ENCODE data around the gene GALNT1.
A peak's percentile ranks its signal among the peaks of the same experiment; 100 is the strongest.

The GALNT1 gene

GRCh38 chr18:35732636-35733035, 151.1 kb downstream of the GALNT1 start:
- no peak for DNase-seq (ENCODE audit: insufficient read length, low spot score)
- no peak for FAIRE-seq
- no peak for TF ChIP-seq POLR2AphosphoS5 (IDR thresholded peaks at IDR 0.05; ENCODE audit: low read depth, low read length)
- no peak for TF ChIP-seq POU2F2 (IDR thresholded peaks at IDR 0.05; ENCODE audit: low read depth, low read length)
- no peak for TF ChIP-seq TAF1 (IDR thresholded peaks at IDR 0.05; ENCODE audit: low read depth, low read length)
- TF ChIP-seq POLR2A (IDR thresholded peaks at IDR 0.05; ENCODE audit: low read depth, low read length) = no peak
- no peak for TF ChIP-seq PAX5 (IDR thresholded peaks at IDR 0.05; ENCODE audit: insufficient read depth, low read length, severe bottlenecking)
- TF ChIP-seq SPI1 (IDR thresholded peaks at IDR 0.05; ENCODE audit: low read depth, low read length) = no peak

GRCh38 chr18:35733408-35733807, 151.9 kb downstream of the GALNT1 start:
- no peak for TF ChIP-seq POU2F2 (IDR thresholded peaks at IDR 0.05; ENCODE audit: low read depth, low read length)
- no peak for TF ChIP-seq POLR2A (IDR thresholded peaks at IDR 0.05; ENCODE audit: low read depth, low read length)
- TF ChIP-seq SPI1 (IDR thresholded peaks at IDR 0.05; ENCODE audit: low read depth, low read length) = no peak
- TF ChIP-seq PAX5 (IDR thresholded peaks at IDR 0.05; ENCODE audit: insufficient read depth, low read length, severe bottlenecking) = no peak
- TF ChIP-seq POLR2AphosphoS5 (IDR thresholded peaks at IDR 0.05; ENCODE audit: low read depth, low read length) = no peak
- TF ChIP-seq TAF1 (IDR thresholded peaks at IDR 0.05; ENCODE audit: low read depth, low read length) = no peak
- DNase-seq (ENCODE audit: insufficient read length, low spot score) (no peak), FAIRE-seq (no peak)

GRCh38 chr18:35736696-35737095, 155.2 kb downstream of the GALNT1 start:
- FAIRE-seq (no peak), DNase-seq (ENCODE audit: insufficient read length, low spot score) (no peak)
- TF ChIP-seq POLR2AphosphoS5 (IDR thresholded peaks at IDR 0.05; ENCODE audit: low read depth, low read length) (no peak), SPI1 (IDR thresholded peaks at IDR 0.05; ENCODE audit: low read depth, low read length) (no peak), PAX5 (IDR thresholded peaks at IDR 0.05; ENCODE audit: insufficient read depth, low read length, severe bottlenecking) (no peak), POLR2A (IDR thresholded peaks at IDR 0.05; ENCODE audit: low read depth, low read length) (no peak), TAF1 (IDR thresholded peaks at IDR 0.05; ENCODE audit: low read depth, low read length) (no peak), POU2F2 (IDR thresholded peaks at IDR 0.05; ENCODE audit: low read depth, low read length) (no peak)

GRCh38 chr18:35739778-35740177, 158.2 kb downstream of the GALNT1 start:
- no peak for TF ChIP-seq SPI1 (IDR thresholded peaks at IDR 0.05; ENCODE audit: low read depth, low read length)
- no peak for TF ChIP-seq POU2F2 (IDR thresholded peaks at IDR 0.05; ENCODE audit: low read depth, low read length)
- no peak for TF ChIP-seq POLR2AphosphoS5 (IDR thresholded peaks at IDR 0.05; ENCODE audit: low read depth, low read length)
- TF ChIP-seq POLR2A (IDR thresholded peaks at IDR 0.05; ENCODE audit: low read depth, low read length) = no peak
- no peak for TF ChIP-seq PAX5 (IDR thresholded peaks at IDR 0.05; ENCODE audit: insufficient read depth, low read length, severe bottlenecking)
- TF ChIP-seq TAF1 (IDR thresholded peaks at IDR 0.05; ENCODE audit: low read depth, low read length) = no peak
- DNase-seq (ENCODE audit: insufficient read length, low spot score) (no peak), FAIRE-seq (no peak)

- TF ChIP-seq POU2F2 (IDR thresholded peaks at IDR 0.05; ENCODE audit: low read depth, low read length) = no peak
- no peak for TF ChIP-seq PAX5 (IDR thresholded peaks at IDR 0.05; ENCODE audit: insufficient read depth, low read length, severe bottlenecking)
- no peak for TF ChIP-seq TAF1 (IDR thresholded peaks at IDR 0.05; ENCODE audit: low read depth, low read length)
- no peak for TF ChIP-seq POLR2A (IDR thresholded peaks at IDR 0.05; ENCODE audit: low read depth, low read length)
- no peak for TF ChIP-seq SPI1 (IDR thresholded peaks at IDR 0.05; ENCODE audit: low read depth, low read length)
- TF ChIP-seq POLR2AphosphoS5 (IDR thresholded peaks at IDR 0.05; ENCODE audit: low read depth, low read length) = no peak
- DNase-seq (ENCODE audit: insufficient read length, low spot score) = no peak
- no peak for FAIRE-seq
Measured at GRCh38 chr18:35740656-35741055, 159.1 kb downstream of the GALNT1 start.

GRCh38 chr18:35743916-35744315, 162.4 kb downstream of the GALNT1 start:
- TF ChIP-seq POU2F2 (IDR thresholded peaks at IDR 0.05; ENCODE audit: low read depth, low read length) (no peak), PAX5 (IDR thresholded peaks at IDR 0.05; ENCODE audit: insufficient read depth, low read length, severe bottlenecking) (no peak), TAF1 (IDR thresholded peaks at IDR 0.05; ENCODE audit: low read depth, low read length) (no peak), SPI1 (IDR thresholded peaks at IDR 0.05; ENCODE audit: low read depth, low read length) (no peak), POLR2A (IDR thresholded peaks at IDR 0.05; ENCODE audit: low read depth, low read length) (no peak), POLR2AphosphoS5 (IDR thresholded peaks at IDR 0.05; ENCODE audit: low read depth, low read length) (no peak)
- no peak for FAIRE-seq

GRCh38 chr18:35745814-35746213, 164.3 kb downstream of the GALNT1 start:
- no peak for FAIRE-seq
- no peak for TF ChIP-seq POU2F2 (IDR thresholded peaks at IDR 0.05; ENCODE audit: low read depth, low read length)
- no peak for TF ChIP-seq POLR2AphosphoS5 (IDR thresholded peaks at IDR 0.05; ENCODE audit: low read depth, low read length)
- no peak for TF ChIP-seq PAX5 (IDR thresholded peaks at IDR 0.05; ENCODE audit: insufficient read depth, low read length, severe bottlenecking)
- DNase-seq (ENCODE audit: insufficient read length, low spot score) = no peak

More at GRCh38 chr18:35743916-35744315, 162.4 kb downstream of the GALNT1 start:
- no peak for DNase-seq (ENCODE audit: insufficient read length, low spot score)

- DNase-seq (ENCODE audit: insufficient read length, low spot score) = no peak
- no peak for FAIRE-seq
- TF ChIP-seq TAF1 (IDR thresholded peaks at IDR 0.05; ENCODE audit: low read depth, low read length) (no peak), POLR2A (IDR thresholded peaks at IDR 0.05; ENCODE audit: low read depth, low read length) (no peak), POU2F2 (IDR thresholded peaks at IDR 0.05; ENCODE audit: low read depth, low read length) (no peak)
Measured at GRCh38 chr18:35746826-35747339, 165.3 kb downstream of the GALNT1 start.

- no peak for FAIRE-seq
- no peak for DNase-seq (ENCODE audit: insufficient read length, low spot score)
- TF ChIP-seq PAX5 (IDR thresholded peaks at IDR 0.05; ENCODE audit: insufficient read depth, low read length, severe bottlenecking) (no peak), SPI1 (IDR thresholded peaks at IDR 0.05; ENCODE audit: low read depth, low read length) (0 out of 2 replicates have a peak, but pooled peaks have one; percentile 4)
Measured at GRCh38 chr18:35747894-35748472, 166.4 kb downstream of the GALNT1 start.

GRCh38 chr18:35749701-35750100, 168.2 kb downstream of the GALNT1 start:
- no peak for TF ChIP-seq SPI1 (IDR thresholded peaks at IDR 0.05; ENCODE audit: low read depth, low read length)
- TF ChIP-seq POU2F2 (IDR thresholded peaks at IDR 0.05; ENCODE audit: low read depth, low read length) = no peak
- TF ChIP-seq TAF1 (IDR thresholded peaks at IDR 0.05; ENCODE audit: low read depth, low read length) = no peak
- FAIRE-seq (no peak), DNase-seq (ENCODE audit: insufficient read length, low spot score) (no peak)

Data from GM12891 (cell line).